ENCODE results near the gene PDE10A. TPM values are rescaled to one million over a fixed set of nuclear protein-coding genes. Genes with fewer than 3 reads are reported as not detected.
"Not testable (repeated sequence)": the region's sequence is repeated elsewhere in the genome, so short reads cannot be mapped to it uniquely, and the experiment has no call there.

PDE10A gene
- total RNA-seq, 1 donor from 2014 or later: 15.7 TPM

GRCh38 chr6:165636402-165637048, 26.5 kb downstream of the PDE10A start:
- no peak for DNase-seq (ENCODE audit: missing footprints)
- ATAC-seq: no peak
- intact Hi-C loops (cut with DNase I): no loop called here

GRCh38 chr6:165635965-165636364, 27.1 kb downstream of the PDE10A start:
- ATAC-seq (no peak), DNase-seq (ENCODE audit: missing footprints) (no peak)
- intact Hi-C loops (cut with DNase I): no loop called here

- no peak for ATAC-seq
- DNase-seq (ENCODE audit: missing footprints): no peak
- intact Hi-C loops (cut with DNase I): no loop called here
These were observed 28.8 kb downstream of the PDE10A start for GRCh38 chr6:165634101-165634880.

DNA sequence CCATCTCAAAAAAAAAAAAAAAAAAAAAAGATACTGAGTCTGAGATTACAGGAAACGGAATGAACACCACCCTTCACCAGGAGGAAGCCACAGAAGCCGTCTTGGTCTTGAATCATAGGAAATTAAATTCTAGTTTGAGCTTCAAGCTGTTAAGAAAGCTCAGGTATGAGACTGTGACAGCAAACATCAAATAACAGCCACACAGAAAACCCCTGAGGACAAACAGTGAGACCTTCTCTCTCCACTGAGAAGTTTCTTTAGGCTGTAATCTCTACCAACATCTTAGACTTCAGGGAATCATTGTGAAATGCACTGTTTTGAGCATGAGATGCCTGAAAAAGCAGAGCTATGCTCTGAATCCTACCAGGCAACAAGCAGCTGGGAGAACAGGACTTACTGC, 30.8 kb downstream of the PDE10A start:
- ATAC-seq (no peak), DNase-seq (ENCODE audit: missing footprints) (no peak)
- intact Hi-C loops (cut with DNase I): no loop called here

DNA sequence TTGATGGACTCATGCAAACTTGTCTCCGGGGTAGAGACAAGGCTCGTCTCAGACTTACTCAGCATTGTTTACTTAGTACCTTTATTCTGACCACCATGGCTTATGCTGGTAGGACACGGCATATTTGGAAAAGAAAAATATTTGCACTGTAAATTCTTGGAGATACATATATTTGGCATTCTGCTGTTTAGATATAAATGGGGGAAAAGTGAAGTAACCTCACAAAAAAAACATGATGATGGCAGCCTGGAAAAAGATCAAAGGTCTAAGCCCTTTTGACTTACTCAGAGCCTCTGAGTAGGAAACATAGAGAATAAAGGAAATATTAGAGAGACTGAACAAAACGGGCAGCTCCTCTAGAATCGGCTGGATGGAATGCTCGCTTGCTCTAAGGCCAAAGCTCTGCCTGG, 32.5 kb downstream of the PDE10A start:
- no peak for DNase-seq (ENCODE audit: missing footprints)
- intact Hi-C loops (cut with DNase I): no loop called here
- ATAC-seq: no peak

DNA sequence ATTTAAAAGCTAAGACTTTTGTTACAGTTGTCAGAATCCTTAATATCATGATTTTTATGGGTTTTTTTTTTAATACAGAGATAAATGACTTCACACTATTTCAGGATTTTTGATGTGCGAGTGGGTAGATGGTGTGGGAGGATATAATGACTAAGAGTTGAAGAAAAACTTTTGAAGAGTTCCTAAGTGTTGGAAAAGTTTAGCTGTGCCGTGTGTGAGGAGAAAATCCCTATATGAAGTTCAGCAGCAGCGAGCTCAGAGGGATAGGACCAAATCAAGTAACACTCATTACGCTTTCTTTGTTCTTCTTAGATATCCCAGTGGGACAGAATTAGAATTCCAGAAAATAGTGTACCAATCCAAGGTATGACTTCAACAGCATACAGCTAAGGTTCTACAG, 34.1 kb downstream of the PDE10A start:
- no peak for DNase-seq (ENCODE audit: missing footprints)
- intact Hi-C loops (cut with DNase I): no loop called here
- no peak for ATAC-seq

- intact Hi-C loops (cut with DNase I): no loop called here
These were observed 35.7 kb downstream of the PDE10A start for GRCh38 chr6:165627366-165627765.

DNA sequence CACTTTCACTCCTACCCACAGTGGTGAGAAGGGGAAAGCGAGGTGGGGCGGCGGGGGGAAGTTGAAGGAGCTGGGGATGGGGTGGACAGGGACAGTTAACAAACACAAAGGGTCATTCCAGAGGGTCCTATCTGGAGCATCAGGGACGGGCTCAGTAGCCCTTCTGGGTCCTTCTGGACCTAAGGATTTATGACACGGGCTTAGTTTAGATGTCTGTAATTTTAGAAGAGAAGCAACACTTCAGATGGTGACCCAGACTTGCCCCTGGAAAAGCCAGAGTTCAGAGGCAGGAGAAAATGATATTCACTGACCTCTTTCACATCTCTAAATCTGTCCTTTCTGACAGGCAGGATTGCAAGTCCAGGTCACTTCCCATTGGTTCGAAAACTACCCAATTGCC, 36.3 kb downstream of the PDE10A start:
- DNase-seq (ENCODE audit: missing footprints) (no peak), ATAC-seq (no peak)
- intact Hi-C loops (cut with DNase I): no loop called here

More at GRCh38 chr6:165627366-165627765, 35.7 kb downstream of the PDE10A start:
- DNase-seq (ENCODE audit: missing footprints) (no peak), ATAC-seq (no peak)

GRCh38 chr6:165624871-165625639, 38.0 kb downstream of the PDE10A start:
- DNase-seq (ENCODE audit: missing footprints) (no peak), ATAC-seq (no peak)
- intact Hi-C loops (cut with DNase I): no loop called here

- no peak for DNase-seq (ENCODE audit: missing footprints)
- intact Hi-C loops (cut with DNase I): no loop called here
- ATAC-seq: peak; percentile 59
These were observed 41.1 kb downstream of the PDE10A start for GRCh38 chr6:165621940-165622339.

- ATAC-seq; DNase-seq (ENCODE audit: missing footprints): not testable (repeated sequence)
- intact Hi-C loops (cut with DNase I): loop anchor here (5.0 kb wide), 1 partner anchor 43 kb away; the partner anchor contains the start of gene PDE10A
These were observed 44.1 kb downstream of the PDE10A start for GRCh38 chr6:165618891-165619290.

DNA sequence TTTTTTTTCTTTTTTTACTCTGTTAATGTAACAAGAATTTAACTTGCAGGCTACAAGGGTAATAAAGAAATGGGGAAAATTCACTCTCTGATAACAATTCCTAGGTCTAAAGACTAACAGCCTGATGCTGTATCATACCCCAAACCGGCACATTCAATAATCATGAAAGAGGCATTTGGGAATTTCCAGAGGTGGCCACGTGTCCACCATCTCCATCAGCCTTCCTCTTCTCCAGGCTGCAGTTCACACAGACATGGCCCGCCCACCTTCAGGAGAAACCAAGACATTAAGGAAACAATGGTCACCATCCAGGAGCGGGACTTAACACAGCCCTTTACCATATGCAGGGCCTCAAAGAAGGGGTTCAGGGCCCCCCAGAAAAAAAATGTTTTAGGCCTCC, 44.8 kb downstream of the PDE10A start:
- intact Hi-C loops (cut with DNase I): loop anchor here (5.0 kb wide), 1 partner anchor 44 kb away; the partner anchor contains the start of gene PDE10A
- ATAC-seq: no peak
- DNase-seq (ENCODE audit: missing footprints): no peak

GRCh38 chr6:165617528-165617927, 45.5 kb downstream of the PDE10A start:
- DNase-seq (ENCODE audit: missing footprints): no peak
- intact Hi-C loops (cut with DNase I): loop anchor here (5.0 kb wide), 1 partner anchor 45 kb away; the partner anchor contains the start of gene PDE10A
- ATAC-seq: no peak

GRCh38 chr6:165616116-165616515, 46.9 kb downstream of the PDE10A start:
- no peak for DNase-seq (ENCODE audit: missing footprints)
- peak; percentile 83 for ATAC-seq
- intact Hi-C loops (cut with DNase I): loop anchor here (5.0 kb wide), 1 partner anchor 46 kb away; the partner anchor contains the start of gene PDE10A

GRCh38 chr6:165615636-165616035, 47.4 kb downstream of the PDE10A start:
- DNase-seq (ENCODE audit: missing footprints) (no peak), ATAC-seq (peak; percentile 92)
- intact Hi-C loops (cut with DNase I): loop anchor here (5.0 kb wide), 1 partner anchor 47 kb away; the partner anchor contains the start of gene PDE10A

DNA sequence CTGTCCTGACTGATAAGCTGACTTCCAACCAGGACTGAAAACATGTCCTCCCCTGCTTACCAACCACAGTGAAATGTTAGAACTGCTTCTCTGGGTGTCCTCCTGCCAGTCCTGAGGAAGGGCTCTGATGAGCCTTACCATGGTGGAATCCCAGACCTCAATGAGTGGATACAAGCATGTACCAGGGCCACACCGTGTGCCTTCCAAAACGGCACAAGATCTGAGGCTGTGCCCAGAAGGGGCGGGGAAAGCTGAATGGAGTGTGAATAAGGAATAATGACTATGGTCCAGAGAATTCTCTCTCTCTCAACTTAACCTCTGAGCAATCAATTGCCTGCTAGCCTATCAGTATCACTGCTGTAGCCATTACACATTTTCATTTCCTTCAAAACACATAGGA, 51.7 kb downstream of the PDE10A start:
- no peak for ATAC-seq
- intact Hi-C loops (cut with DNase I): no loop called here
- no peak for DNase-seq (ENCODE audit: missing footprints)

DNA sequence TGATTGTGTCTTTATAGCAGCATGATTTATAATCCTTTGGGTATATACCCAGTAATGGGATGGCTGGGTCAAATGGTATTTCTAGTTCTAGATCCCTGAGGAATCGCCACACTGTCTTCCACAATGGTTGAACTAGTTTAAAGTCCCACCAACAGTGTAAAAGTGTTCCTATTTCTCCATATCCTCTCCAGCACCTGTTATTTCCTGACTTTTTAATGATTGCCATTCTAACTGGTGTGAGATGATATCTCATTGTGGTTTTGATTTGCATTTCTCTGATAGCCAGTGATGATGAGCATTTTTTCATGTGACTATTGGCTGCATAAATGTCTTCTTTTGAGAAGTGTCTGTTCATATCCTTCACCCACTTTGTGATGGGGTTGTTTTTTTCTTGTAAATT, 54.5 kb downstream of the PDE10A start:
- intact Hi-C loops (cut with DNase I); DNase-seq (ENCODE audit: missing footprints); ATAC-seq: not testable (repeated sequence)

- intact Hi-C loops (cut with DNase I): no loop called here
- no peak for ATAC-seq
- no peak for DNase-seq (ENCODE audit: missing footprints)
These were observed 56.4 kb downstream of the PDE10A start for GRCh38 chr6:165606740-165607008.

GRCh38 chr6:165605901-165606739, 56.9 kb downstream of the PDE10A start:
- DNase-seq (ENCODE audit: missing footprints) (no peak), ATAC-seq (no peak)
- intact Hi-C loops (cut with DNase I): no loop called here

All from Right ventricle myocardium inferior (tissue), 1 donor.